OCI-LY1 (cell line): Measurements from ENCODE around the gene CREB1.

Source experiments
- CTCF ChIP-seq: fragments of 200-600 bp; sonication (generic), shearing (Covaris generic); IDR thresholded peaks from 2 replicates; pipeline ENCODE4 v1.5.1; 2017; ENCODE audit warnings: mild to moderate bottlenecking, antibody characterized with exemption, low read length, moderate library complexity, mixed read lengths
- EZH2 ChIP-seq: fragments of 200-600 bp; sonication (generic), shearing (Covaris generic); IDR thresholded peaks from 2 replicates; pipeline ENCODE4 v1.8.0; 2017; ENCODE audit warnings: borderline replicate concordance, mixed run types, mild to moderate bottlenecking, antibody characterized with exemption, low read length, moderate library complexity, mixed read lengths

- TF ChIP-seq EZH2 (no peak), CTCF (no peak)
Measured at GRCh38 chr2:207490441-207490840, 39.3 kb upstream of the CREB1 start.
